Ectodermal cell (in vitro differentiated cells): ENCODE results near the gene ACOX1.
A peak's percentile ranks its signal among the peaks of the same experiment; 100 is the strongest.

Experiments
- H3K27ac ChIP-seq: 2 replicates; pipeline ENCODE4 v1.7.0; 2013; ENCODE audit warnings: mild to moderate bottlenecking, low read depth, low read length; ENCODE audit not compliant: insufficient read depth, poor library complexity, severe bottlenecking
- H3K27me3 ChIP-seq: 2 replicates; pipeline ENCODE4 v1.7.0; 2013; ENCODE audit warnings: mild to moderate bottlenecking, low read length; ENCODE audit not compliant: insufficient read depth, control insufficient read depth, poor library complexity, severe bottlenecking
- H3K36me3 ChIP-seq: one replicate; pipeline ENCODE4 v1.7.0; 2013; ENCODE audit warnings: low read length; ENCODE audit not compliant: control insufficient read depth, insufficient read depth
- H3K4me1 ChIP-seq: one replicate; pipeline ENCODE4 v1.7.0; 2013; ENCODE audit warnings: low read length; ENCODE audit not compliant: control insufficient read depth, insufficient read depth
- H3K4me3 ChIP-seq: 2 replicates; pipeline ENCODE4 v1.7.0; 2013; ENCODE audit warnings: low read depth, low read length, control low read depth; ENCODE audit not compliant: insufficient read depth
- H3K9me3 ChIP-seq: 2 replicates; pipeline ENCODE4 v1.7.0; 2013; ENCODE audit warnings: mild to moderate bottlenecking, low read length, moderate library complexity; ENCODE audit not compliant: control insufficient read depth
- WGBS, 2 experiments: methylation state at CpG; one replicate each; pipeline ENCODE4 v1.1.7; 2013; ENCODE audit warnings: missing lambda C conversion rate in 2 of 2; 5-methylcytosine and 5-hydroxymethylcytosine counted together

The ACOX1 gene

DNA sequence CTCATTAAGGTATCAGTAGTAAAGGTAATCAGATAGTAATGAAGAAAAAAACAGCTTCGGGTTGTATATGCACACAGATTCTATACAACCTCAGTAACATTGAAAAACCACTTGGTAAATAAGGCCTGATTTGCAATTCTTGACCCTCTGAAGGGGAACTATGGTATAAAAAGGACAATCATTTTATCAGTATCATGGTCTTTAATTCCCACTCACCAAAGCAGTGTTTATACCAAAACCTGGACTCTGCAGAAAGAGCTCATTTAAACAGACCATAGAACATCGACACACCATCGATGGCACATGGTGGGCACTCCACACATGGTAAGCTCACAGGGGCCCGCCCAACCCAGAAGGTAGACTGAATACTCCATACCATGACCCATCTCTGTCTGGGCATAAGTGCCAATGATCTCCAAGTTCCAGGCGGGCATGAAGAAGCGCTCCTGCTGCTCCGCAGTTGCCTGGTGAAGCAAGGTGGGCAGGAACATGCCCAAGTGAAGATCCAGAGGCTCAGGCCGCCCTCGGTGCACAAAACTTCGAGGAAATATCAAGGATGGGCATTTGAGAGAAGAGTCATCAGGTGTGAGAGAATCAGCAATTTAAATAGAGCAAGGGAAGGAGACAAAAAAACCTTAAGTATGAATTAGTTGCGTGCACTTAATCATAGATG, 19.0 kb downstream of the ACOX1 start:
- H3K4me1 ChIP-seq: no peaks in the 10 kb centered on the region
- no peak overlapping the region for H3K4me3 ChIP-seq
- H3K9me3 ChIP-seq: no peaks in the 10 kb centered on the region
- no peaks in the 10 kb centered on the region for H3K27me3 ChIP-seq
- no peak overlapping the region for H3K27ac ChIP-seq
- 94 to 95% methylated on average over 11 of the region's 11 CpGs for WGBS, 2 experiments
- H3K36me3 ChIP-seq: no peaks in the 10 kb centered on the region

DNA sequence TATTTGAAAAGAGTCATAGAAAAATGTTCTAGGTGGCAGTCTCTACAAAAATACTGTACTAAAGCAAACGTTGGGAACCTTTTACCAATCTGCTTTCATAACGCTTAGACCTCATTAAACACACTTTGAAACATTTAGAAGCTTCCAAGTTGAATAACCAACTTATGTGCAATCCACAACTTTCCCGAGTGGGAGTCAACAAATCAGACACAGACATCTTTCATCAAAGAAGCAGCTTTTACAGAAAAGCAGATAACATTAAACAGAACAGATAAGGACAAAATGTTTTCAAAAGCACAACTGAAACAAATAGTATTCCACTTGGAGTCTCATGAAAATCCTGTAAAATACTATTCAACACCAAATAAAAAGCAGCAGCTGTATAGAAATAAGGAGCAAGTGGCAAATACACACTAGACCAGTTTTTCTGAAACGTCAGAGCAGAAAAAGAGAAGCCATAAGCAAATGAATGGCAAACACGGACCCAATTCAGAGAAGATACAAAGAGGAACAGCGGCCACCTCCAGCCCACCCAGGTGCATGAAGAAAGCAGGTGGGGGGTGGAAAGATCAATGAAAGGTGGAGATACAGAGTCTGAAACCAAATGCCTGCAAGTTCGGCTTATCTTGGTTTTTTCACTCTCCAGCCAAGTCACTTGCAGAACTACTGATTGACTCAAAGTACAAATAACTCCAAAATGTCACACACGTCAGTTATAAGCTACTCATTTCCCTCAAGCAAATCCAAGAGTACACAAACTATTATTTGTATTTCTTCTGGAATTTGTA, 19.7 kb downstream of the ACOX1 start:
- H3K4me3 ChIP-seq: no peak overlapping the region
- H3K9me3 ChIP-seq: no peaks in the 10 kb centered on the region
- no peaks in the 10 kb centered on the region for H3K36me3 ChIP-seq
- H3K27ac ChIP-seq: no peak overlapping the region
- H3K27me3 ChIP-seq: no peaks in the 10 kb centered on the region
- WGBS, 2 experiments: 47 to 50% methylated on average over 8 of the region's 8 CpGs
- no peaks in the 10 kb centered on the region for H3K4me1 ChIP-seq

DNA sequence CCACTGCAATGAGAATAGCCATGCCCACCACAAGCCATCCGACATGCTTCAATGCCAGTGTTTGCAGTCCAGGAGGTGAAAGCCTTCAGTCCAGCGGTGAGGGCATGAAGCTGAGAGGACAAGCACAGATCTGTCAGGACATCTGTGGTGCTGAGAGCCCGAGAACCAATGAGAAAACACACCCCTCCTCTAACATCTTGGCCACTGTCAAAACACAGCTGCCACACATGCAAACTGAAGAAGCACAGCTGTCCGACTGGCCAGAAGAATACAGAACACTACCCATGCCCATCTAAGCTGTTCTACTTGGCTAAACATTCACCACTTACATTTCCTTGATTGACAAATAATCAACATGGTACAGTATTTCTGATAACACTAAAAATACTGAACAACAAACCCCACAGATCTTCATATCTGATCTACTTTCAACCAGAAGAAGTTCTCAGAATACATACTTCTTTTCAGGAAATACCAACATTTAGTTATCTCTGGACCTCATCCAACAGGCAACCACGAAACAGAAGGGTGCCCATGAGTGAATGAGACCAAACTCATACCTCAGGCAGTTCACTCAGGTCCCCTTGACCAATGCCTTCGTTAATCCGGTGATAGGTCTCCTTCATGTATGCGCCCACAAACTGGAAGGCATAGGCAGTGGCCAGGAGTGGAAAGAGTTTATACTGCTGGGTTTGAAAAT, 28.0 kb downstream of the ACOX1 start:
- H3K4me3 ChIP-seq: no peak overlapping the region
- no peaks in the 10 kb centered on the region for H3K4me1 ChIP-seq
- H3K27me3 ChIP-seq: no peaks in the 10 kb centered on the region
- H3K27ac ChIP-seq: no peak overlapping the region
- 93 to 97% methylated on average over 8 of the region's 8 CpGs for WGBS, 2 experiments
- no peaks in the 10 kb centered on the region for H3K9me3 ChIP-seq
- H3K36me3 ChIP-seq: peaks cover 24% of the 10 kb centered on the region

DNA sequence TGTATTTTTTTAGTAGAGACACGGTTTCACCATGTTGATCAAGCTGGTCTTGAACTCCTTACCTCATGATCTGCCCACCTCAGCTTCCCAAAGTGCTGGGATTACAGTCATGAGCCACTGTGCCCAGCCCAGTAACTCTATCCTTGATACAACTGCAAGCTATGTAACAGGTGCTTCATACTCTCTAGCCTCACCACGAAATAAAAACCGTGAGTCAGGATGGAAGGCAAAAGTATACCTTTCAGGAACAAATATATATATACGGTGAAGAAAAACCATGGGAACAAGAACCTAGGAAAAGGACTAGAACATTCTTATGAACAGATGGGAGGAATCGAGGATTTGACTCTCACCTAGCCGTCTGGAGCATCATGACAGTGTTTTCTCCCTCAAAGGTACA, 28.5 kb downstream of the ACOX1 start:
- peaks cover 24% of the 10 kb centered on the region for H3K36me3 ChIP-seq
- no peaks in the 10 kb centered on the region for H3K9me3 ChIP-seq
- WGBS, 2 experiments: 95 to 97% methylated on average over 6 of the region's 6 CpGs

GRCh38 chr17:75945211-75945610, 33.8 kb downstream of the ACOX1 start:
- no peaks in the 10 kb centered on the region for H3K9me3 ChIP-seq
- no peak overlapping the region for H3K27ac ChIP-seq
- H3K36me3 ChIP-seq: peaks cover 10% of the 10 kb centered on the region
- WGBS, 2 experiments: 89 to 100% methylated on average over 1 to 2 of the region's 2 CpGs
- no peaks in the 10 kb centered on the region for H3K27me3 ChIP-seq
- H3K4me3 ChIP-seq: no peak overlapping the region
- H3K4me1 ChIP-seq: no peaks in the 10 kb centered on the region

More for the DNA sequence above, 28.5 kb downstream of the ACOX1 start:
- Histone ChIP-seq H3K27ac (no peak overlapping the region), H3K27me3 (no peaks in the 10 kb centered on the region), H3K4me1 (no peaks in the 10 kb centered on the region), H3K4me3 (no peak overlapping the region)

GRCh38 chr17:75943491-75943890, 35.5 kb downstream of the ACOX1 start:
- Histone ChIP-seq H3K9me3 (no peaks in the 10 kb centered on the region), H3K4me1 (no peaks in the 10 kb centered on the region), H3K4me3 (no peak overlapping the region), H3K27ac (no peak overlapping the region), H3K27me3 (no peaks in the 10 kb centered on the region), H3K36me3 (peaks cover 5% of the 10 kb centered on the region)
- 94 to 100% methylated on average over 1 of the region's 1 CpG for WGBS, 2 experiments

DNA sequence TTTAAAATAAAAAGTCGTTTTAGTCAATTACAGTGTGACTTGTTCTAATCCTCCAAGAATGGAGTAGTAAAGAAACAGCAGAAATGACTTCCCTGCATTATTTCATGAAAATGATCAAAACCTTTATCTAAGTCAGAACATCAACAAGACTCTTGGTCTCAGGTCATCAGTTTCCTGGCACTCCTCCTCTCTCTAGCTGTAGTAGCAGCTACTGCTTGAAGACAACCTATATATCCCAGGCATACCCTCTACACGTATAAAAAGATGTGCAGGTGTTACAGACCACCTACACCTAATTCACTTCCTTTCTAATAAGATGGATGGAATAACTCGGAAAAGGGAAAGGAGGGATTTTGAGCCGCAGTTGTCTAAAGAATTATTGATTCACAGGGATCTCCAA, 36.5 kb downstream of the ACOX1 start:
- Histone ChIP-seq H3K4me3 (no peak overlapping the region), H3K27ac (no peak overlapping the region), H3K36me3 (no peaks in the 10 kb centered on the region), H3K9me3 (no peaks in the 10 kb centered on the region), H3K27me3 (no peaks in the 10 kb centered on the region), H3K4me1 (no peaks in the 10 kb centered on the region)
- 88 to 98% methylated on average over 4 of the region's 4 CpGs for WGBS, 2 experiments

- WGBS, 2 experiments: 68 to 83% methylated on average over 6 of the region's 6 CpGs
- Histone ChIP-seq H3K27me3 (no peaks in the 10 kb centered on the region), H3K9me3 (no peaks in the 10 kb centered on the region), H3K4me3 (peak overlapping the region; percentile 20), H3K4me1 (no peaks in the 10 kb centered on the region), H3K27ac (peak overlapping the region; percentile 33), H3K36me3 (no peaks in the 10 kb centered on the region)
These were observed 37.5 kb downstream of the ACOX1 start for GRCh38 chr17:75941442-75941819.

DNA sequence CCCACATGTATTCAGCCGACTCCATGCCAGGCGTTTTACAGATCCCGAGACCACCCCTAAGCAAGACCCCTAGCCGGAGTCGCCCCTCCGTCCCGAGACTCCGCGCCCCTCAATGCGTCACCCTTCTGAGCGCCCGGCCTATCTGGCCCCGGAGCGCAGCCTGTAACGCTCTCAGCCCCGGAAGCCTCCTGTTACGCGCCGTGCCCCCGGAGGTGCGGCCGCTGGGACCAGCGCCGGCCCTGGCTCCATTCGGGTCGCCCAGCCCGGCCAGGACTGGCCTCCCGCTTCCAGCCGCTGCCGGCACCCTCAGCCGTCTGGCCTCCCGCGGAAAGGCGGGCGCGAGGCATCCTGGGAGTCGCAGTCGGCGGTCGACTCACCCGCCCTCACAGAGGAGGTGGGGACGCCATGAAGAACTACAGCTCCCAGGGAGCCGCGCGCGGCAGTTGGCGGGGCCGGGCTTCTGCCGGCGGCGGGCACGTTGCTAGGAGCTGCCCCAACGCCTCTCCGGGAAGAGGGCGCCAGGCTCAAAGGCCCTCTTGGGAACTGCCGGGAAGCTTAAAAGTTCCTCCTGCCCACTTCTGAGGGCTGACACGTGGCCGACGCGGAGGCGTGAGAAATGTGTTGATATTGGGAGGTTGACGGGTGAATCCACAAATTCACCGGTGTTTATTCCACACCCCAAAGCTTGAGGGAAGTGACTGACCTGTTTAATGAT, 38.1 kb downstream of the ACOX1 start, which contains the start of gene FBF1:
Gene FBF1, minus strand, starts transcription at position 316 of the 715 bp plus-strand sequence. CDS start 2,893 bp downstream, outside the sequence.
- Histone ChIP-seq H3K9me3 (no peaks in the 10 kb centered on the region), H3K36me3 (no peaks in the 10 kb centered on the region), H3K4me3 (peak within 1 kb of the TSS; percentile 90), H3K4me1 (no peaks in the 10 kb centered on the region), H3K27ac (peak within 1 kb of the TSS; percentile 33), H3K27me3 (no peaks in the 10 kb centered on the region)
- 0 to 1% methylated on average over 63 of the region's 63 CpGs for WGBS, 2 experiments
